CD14-positive monocyte (primary cell): ENCODE results near the gene TMEM107. TPM values are rescaled to one million over a fixed set of nuclear protein-coding genes. Genes with fewer than 3 reads are reported as not detected.
A peak's percentile ranks its signal among the peaks of the same experiment; 100 is the strongest.

ENCODE experiments used
- DNase-seq, 3 donors: peaks; one replicate each; pipeline ENCODE4 v3.0.0-alpha.2; 2011 to 2022
- H2AFZ ChIP-seq: 2 replicates; pipeline ENCODE4 v1.6.0; 2012; ENCODE audit warnings: mild to moderate bottlenecking, low read depth, low read length, inconsistent platforms; ENCODE audit not compliant: insufficient read depth, poor library complexity, severe bottlenecking
- H3K27ac ChIP-seq, 2 donors: 1 replicate in 1 of 2; 2 replicates in 1 of 2; pipeline ENCODE4 v1.5.1; 2012 to 2013; ENCODE audit warnings: low read length in 2 of 2, control low read depth in 1 of 2, inconsistent platforms in 1 of 2, low read depth in 1 of 2, mild to moderate bottlenecking in 1 of 2
- H3K27me3 ChIP-seq, 2 donors: one replicate each; pipeline versions ENCODE4 v1.6.0 to v1.6.1; 2011 to 2013; ENCODE audit warnings: low read length in 2 of 2; ENCODE audit not compliant: control insufficient read depth in 2 of 2, insufficient read depth in 2 of 2
- H3K36me3 ChIP-seq, 2 donors: replicated peaks in 1 of 2; 1 replicate in 1 of 2; 2 replicates in 1 of 2; pipeline versions ENCODE4 v1.5.1 to v1.6.1; 2012 to 2013; ENCODE audit warnings: low read length in 2 of 2, control low read depth in 1 of 2, inconsistent platforms in 1 of 2, mild to moderate bottlenecking in 1 of 2; ENCODE audit not compliant: insufficient read depth in 2 of 2, control insufficient read depth in 1 of 2
- H3K4me1 ChIP-seq, 2 donors: 1 replicate in 1 of 2; 2 replicates in 1 of 2; pipeline versions ENCODE4 v1.5.1 to v1.6.1; 2012 to 2013; ENCODE audit warnings: low read length in 2 of 2, control low read depth in 1 of 2, inconsistent platforms in 1 of 2, mild to moderate bottlenecking in 1 of 2, moderate library complexity in 1 of 2; ENCODE audit not compliant: insufficient read depth in 2 of 2, control insufficient read depth in 1 of 2
- H3K4me2 ChIP-seq: replicated peaks from 2 replicates; pipeline ENCODE3; 2012; ENCODE audit warnings: low read length, moderate library complexity, mild to moderate bottlenecking; ENCODE audit not compliant: poor library complexity, severe bottlenecking; ENCODE audit errors: extremely low read depth
- H3K4me3 ChIP-seq, 3 experiments: fragments of 200-600 bp in 1 of 3; sonication (generic) in 1 of 3; replicated peaks in 1 of 3; 1 replicate in 2 of 3; 2 replicates in 1 of 3; pipeline ENCODE4 v1.5.1; 2011 to 2013; ENCODE audit warnings: low read length in 3 of 3, mild to moderate bottlenecking in 3 of 3, control low read depth in 2 of 3, low read depth in 2 of 3, inconsistent platforms in 1 of 3, moderate library complexity in 1 of 3
- H3K79me2 ChIP-seq: 2 replicates; pipeline ENCODE4 v1.6.0; 2012; ENCODE audit warnings: mild to moderate bottlenecking, control low read depth, inconsistent platforms, low read length, moderate library complexity; ENCODE audit not compliant: insufficient read depth
- H3K9ac ChIP-seq: 2 replicates; pipeline ENCODE4 v1.6.0; 2017; ENCODE audit warnings: low read length, mild to moderate bottlenecking; ENCODE audit not compliant: insufficient read depth, poor library complexity, severe bottlenecking
- H3K9me3 ChIP-seq, 2 donors: replicated peaks in 1 of 2; 1 replicate in 1 of 2; 2 replicates in 1 of 2; pipeline versions ENCODE4 v1.5.1 to v1.6.1; 2012 to 2013; ENCODE audit warnings: low read length in 2 of 2, control low read depth in 1 of 2; ENCODE audit not compliant: control insufficient read depth in 1 of 2, insufficient read depth in 1 of 2
- H4K20me1 ChIP-seq: 2 replicates; pipeline ENCODE4 v1.6.0; 2012; ENCODE audit warnings: mild to moderate bottlenecking, low read length, control low read depth, moderate library complexity; ENCODE audit not compliant: insufficient read depth
- H3K27ac Mint-ChIP-seq, 7 donors: one replicate each; pipeline ENCODE4 v1.8.0; 2020; ENCODE audit warnings: mild to moderate bottlenecking in 7 of 7, mixed read lengths in 7 of 7, moderate library complexity in 6 of 7, inconsistent platforms in 2 of 7
- H3K27me3 Mint-ChIP-seq, 3 donors: one replicate each; pipeline ENCODE4 v1.8.0; 2021 to 2022; ENCODE audit warnings: low read depth in 3 of 3, mild to moderate bottlenecking in 3 of 3, mixed read lengths in 3 of 3, moderate library complexity in 3 of 3, inconsistent platforms in 1 of 3
- H3K36me3 Mint-ChIP-seq, 2 donors: one replicate each; pipeline ENCODE4 v1.8.0; 2020; ENCODE audit warnings: mixed read lengths in 2 of 2, inconsistent platforms in 1 of 2, mild to moderate bottlenecking in 1 of 2
- H3K4me1 Mint-ChIP-seq: one replicate; pipeline ENCODE4 v1.8.0; 2020; ENCODE audit warnings: mild to moderate bottlenecking, mixed read lengths
- H3K4me3 Mint-ChIP-seq, 2 donors: one replicate each; pipeline ENCODE4 v1.8.0; 2020; ENCODE audit warnings: mild to moderate bottlenecking in 2 of 2, mixed read lengths in 2 of 2, moderate library complexity in 1 of 2
- H3K9me3 Mint-ChIP-seq, 7 donors: one replicate each; pipeline ENCODE4 v1.8.0; 2020 to 2022; ENCODE audit warnings: mixed read lengths in 7 of 7, mild to moderate bottlenecking in 6 of 7, moderate library complexity in 6 of 7, inconsistent platforms in 2 of 7
- WGBS: methylation state at CpG from one replicate; pipeline ENCODE4 v1.1.5; 2013; ENCODE audit warnings: missing lambda C conversion rate; ENCODE audit not compliant: insufficient coverage; 5-methylcytosine and 5-hydroxymethylcytosine counted together
- intact Hi-C, 2 donors: fragments of 100-400 bp; cut with micrococcal nuclease; formaldehyde crosslinking; loops; one replicate each; pipeline versions ENCODE4 v1.15.0 to v1.15.1; 2023
- polyA plus RNA-seq, 3 donors: library from polyadenylated mRNA; depleted of rRNA in 1 of 3; unstranded in 2 of 3; stranded (reverse) in 1 of 3; fragments of 300-500 nt in 2 of 3; fragments of >200 nt in 1 of 3; fragmentation: Illumina TruSeq in 2 of 3; gene quantifications; 1 replicate in 2 of 3; 2 replicates in 1 of 3; pipeline ENCODE4 v1.2.3, GENCODE V29; 2012 to 2021
- TF ChIP-seq, protein P1 (sequence below): fragments of 200-600 bp; IDR thresholded peaks from one replicate; pipeline ENCODE4 v1.8.0; 2022; ENCODE audit warnings: antibody characterized with exemption, mild to moderate bottlenecking

TMEM107 gene
- polyA plus RNA-seq, 3 donors: 20.5 to 37.4 (median 31.4) TPM

DNA sequence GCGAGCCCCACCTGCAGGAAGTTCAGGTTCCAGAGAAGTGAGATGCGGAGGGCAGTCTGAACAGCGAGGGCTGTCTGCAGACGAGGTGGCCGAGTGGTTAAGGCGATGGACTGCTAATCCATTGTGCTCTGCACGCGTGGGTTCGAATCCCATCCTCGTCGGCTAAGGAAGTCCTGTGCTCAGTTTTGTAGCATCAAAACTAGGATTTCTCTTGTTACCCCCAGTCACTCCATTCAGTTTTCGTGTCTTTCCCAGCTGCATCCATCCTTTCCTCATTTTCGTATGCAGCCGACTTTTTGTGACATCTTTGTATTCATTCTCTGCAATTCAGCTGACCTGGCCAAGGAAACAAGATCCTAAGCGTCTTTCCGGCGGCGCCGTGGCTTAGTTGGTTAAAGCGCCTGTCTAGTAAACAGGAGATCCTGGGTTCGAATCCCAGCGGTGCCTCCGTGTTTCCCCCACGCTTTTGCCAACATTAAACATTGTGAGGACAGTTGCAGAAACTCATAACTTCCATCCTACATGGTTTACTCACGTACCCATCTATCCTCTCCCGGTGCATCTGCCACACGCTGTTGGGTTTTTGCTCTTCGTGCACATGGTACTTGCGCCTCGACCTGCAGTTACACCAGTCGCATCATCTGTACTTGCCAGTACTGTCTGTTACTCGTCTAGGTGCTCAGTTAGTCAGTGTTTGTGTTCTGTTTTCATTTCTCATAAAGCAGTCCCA, 10.8 kb upstream of the TMEM107 start:
- Histone ChIP-seq H3K27me3 (no peaks in the 10 kb centered on the region), H3K9me3 (no peaks in the 10 kb centered on the region), H2AFZ (peak overlapping the region; percentile 79), H4K20me1 (peaks cover 28% of the 10 kb centered on the region), H3K9ac (peak overlapping the region; percentile 52), H3K4me2 (peak overlapping the region; percentile 96), H3K27ac (peak overlapping the region; percentile 46 to 61), H3K4me1 (peaks cover 55 to 65% of the 10 kb centered on the region in 2 donors), H3K36me3 (no peaks in the 10 kb centered on the region), H3K4me3 (peak overlapping the region; percentile 51 to 90 (median 63)), H3K79me2 (peaks cover 23% of the 10 kb centered on the region)
- WGBS: 0% methylated on average over 32 of the region's 32 CpGs
- no peak overlapping the region for H3K27ac Mint-ChIP-seq
- peak; percentile 81 to 87 (median 83) for DNase-seq
- no peaks in the 10 kb centered on the region for H3K36me3 Mint-ChIP-seq
- intact Hi-C loops: loop anchor here (2.0 to 10.0 kb wide), 5 partner anchors 34 to 68 kb away; partner anchors contain the start of genes ALOXE3 (in 1 of the 2), CTC1 (in 1 of the 2), HES7 (in 1 of the 2) and PER1 (in 1 of the 2)
- peaks cover 0 to 3% (median 0%) of the 10 kb centered on the region in 7 donors for H3K9me3 Mint-ChIP-seq
- H3K27me3 Mint-ChIP-seq: peaks cover 5 to 10% (median 8%) of the 10 kb centered on the region in 3 donors
- TF ChIP-seq, protein P1, sequence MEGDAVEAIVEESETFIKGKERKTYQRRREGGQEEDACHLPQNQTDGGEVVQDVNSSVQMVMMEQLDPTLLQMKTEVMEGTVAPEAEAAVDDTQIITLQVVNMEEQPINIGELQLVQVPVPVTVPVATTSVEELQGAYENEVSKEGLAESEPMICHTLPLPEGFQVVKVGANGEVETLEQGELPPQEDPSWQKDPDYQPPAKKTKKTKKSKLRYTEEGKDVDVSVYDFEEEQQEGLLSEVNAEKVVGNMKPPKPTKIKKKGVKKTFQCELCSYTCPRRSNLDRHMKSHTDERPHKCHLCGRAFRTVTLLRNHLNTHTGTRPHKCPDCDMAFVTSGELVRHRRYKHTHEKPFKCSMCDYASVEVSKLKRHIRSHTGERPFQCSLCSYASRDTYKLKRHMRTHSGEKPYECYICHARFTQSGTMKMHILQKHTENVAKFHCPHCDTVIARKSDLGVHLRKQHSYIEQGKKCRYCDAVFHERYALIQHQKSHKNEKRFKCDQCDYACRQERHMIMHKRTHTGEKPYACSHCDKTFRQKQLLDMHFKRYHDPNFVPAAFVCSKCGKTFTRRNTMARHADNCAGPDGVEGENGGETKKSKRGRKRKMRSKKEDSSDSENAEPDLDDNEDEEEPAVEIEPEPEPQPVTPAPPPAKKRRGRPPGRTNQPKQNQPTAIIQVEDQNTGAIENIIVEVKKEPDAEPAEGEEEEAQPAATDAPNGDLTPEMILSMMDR: peak; percentile 24
- H3K4me1 Mint-ChIP-seq: peaks cover 13% of the 10 kb centered on the region
- no peak overlapping the region for H3K4me3 Mint-ChIP-seq

DNA sequence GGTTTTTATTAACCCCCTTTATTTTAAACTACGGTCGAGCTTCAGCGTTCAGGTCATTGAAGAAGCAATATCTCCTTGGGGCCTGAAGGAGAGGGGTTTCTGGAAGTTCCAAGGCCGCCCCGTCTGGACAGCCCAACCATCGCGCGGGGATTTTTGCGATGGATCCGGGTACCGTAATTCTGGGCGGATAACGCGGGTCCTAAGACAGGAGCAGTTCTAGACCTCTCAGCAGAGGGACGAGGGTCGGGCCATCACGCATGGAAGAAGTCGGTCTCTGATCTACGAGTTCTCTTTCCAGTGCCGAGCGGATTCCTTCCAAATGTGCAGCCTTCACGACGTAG, 10.2 kb upstream of the TMEM107 start:
- Histone ChIP-seq H3K9ac (peak overlapping the region; percentile 52), H2AFZ (peak overlapping the region; percentile 79), H3K36me3 (no peaks in the 10 kb centered on the region), H3K9me3 (no peaks in the 10 kb centered on the region), H3K79me2 (peaks cover 23% of the 10 kb centered on the region), H3K4me3 (peak overlapping the region; percentile 51 to 90 (median 63)), H4K20me1 (peaks cover 28% of the 10 kb centered on the region), H3K27ac (peak overlapping the region; percentile 46 to 61), H3K4me1 (peaks cover 50 to 60% of the 10 kb centered on the region in 2 donors), H3K4me2 (peak overlapping the region; percentile 96), H3K27me3 (no peaks in the 10 kb centered on the region)
- WGBS: 0% methylated on average over 21 of the region's 23 CpGs
- Mint-ChIP-seq H3K27ac (no peak overlapping the region), H3K9me3 (peaks cover 0 to 3% (median 0%) of the 10 kb centered on the region in 7 donors), H3K27me3 (peaks cover 5 to 10% (median 8%) of the 10 kb centered on the region in 3 donors), H3K36me3 (no peaks in the 10 kb centered on the region), H3K4me1 (peaks cover 15% of the 10 kb centered on the region), H3K4me3 (no peak overlapping the region)
- no peak for DNase-seq
- intact Hi-C loops: loop anchor here (2.0 to 10.0 kb wide), 5 partner anchors 34 to 68 kb away; partner anchors contain the start of genes ALOXE3 (in 1 of the 2), CTC1 (in 1 of the 2), HES7 (in 1 of the 2) and PER1 (in 1 of the 2)
- TF ChIP-seq, protein P1: peak; percentile 40
